Middle frontal gyrus (tissue), 1 donor: ENCODE data around the gene SRGAP2B.
"Not testable (repeated sequence)": the region's sequence is repeated elsewhere in the genome, so short reads cannot be mapped to it uniquely, and the experiment has no call there.

Experiments used
- DNase-seq: peaks from one replicate; pipeline ENCODE4 v3.0.0-alpha.2; 2015; ENCODE audit warnings: low spot score; ENCODE audit errors: extremely low spot score

Gene SRGAP2B

DNA sequence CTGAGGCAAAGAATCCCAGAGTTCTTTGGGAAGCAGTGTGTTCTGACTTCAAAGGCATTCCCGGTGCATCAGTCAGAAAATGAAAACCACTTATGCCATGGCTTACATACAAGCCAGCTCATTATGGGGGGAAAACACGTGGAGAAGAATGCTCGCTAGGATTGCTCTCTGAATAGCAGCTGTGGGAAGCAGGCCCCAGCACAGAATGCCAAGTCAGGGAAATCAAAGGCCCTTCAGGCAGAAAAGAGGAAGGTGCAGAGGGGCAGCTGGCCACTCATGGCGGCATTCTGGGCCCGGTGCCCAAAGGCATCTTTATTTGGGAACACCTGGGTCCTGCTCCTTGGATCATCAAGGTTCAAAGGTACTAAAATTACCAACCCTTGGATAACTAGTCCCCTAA, 184.4 kb downstream of the SRGAP2B start:
- DNase-seq: not testable (repeated sequence)

DNA sequence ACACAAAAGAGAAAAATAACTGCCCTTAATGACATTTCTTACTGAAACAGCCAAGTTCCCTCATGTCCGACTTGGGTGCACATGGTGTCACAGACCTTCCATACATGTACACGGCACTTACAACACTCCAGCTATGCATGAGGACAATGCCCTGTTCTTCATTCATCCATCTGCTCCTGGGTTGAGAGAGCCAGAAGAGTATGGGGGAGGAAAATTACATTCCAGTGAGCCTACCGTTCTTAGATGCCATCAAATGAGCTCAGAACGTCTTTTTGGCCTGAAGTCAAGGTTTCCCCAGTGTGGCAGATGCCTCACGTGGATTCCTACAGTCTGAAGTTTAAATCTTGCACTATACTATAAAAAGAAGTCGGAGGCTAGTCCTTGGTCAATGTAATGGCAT, 194.3 kb downstream of the SRGAP2B start:
- not testable (repeated sequence) for DNase-seq

DNA sequence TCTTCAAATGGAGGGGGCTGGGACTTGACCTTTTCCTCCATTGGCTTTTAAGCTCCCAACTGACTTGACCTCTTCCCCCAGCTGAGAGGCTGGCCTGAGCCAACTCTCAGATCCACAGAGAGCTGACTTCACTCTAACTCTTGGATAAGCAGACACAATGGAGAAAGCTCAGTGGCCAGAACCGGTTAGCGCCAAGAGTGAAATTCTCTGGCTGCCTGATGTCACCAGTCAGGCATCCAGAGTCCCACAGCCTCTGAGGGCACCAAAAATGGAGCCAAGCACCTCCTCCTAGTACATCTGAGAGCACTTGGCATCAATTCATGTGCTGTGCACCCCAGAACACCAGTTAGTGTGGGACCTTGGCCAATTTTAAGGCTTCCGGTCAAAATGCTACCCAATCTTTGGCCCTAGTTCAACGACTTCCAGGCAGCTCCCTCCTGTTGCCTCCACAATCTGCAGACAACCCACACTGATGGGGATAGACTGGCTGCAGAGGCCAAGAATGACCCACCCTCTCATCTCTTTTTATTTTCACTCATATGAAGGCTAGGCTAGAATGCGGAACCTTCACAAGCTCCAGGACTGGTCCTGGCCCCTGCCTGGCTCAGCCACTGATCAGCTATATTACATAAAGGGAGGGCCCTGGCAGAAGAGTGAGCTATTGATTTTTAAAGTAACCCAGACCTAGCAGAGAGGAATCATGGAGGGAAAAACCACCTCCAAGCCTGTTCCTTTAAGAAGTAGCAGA, 200.5 kb downstream of the SRGAP2B start:
- not testable (repeated sequence) for DNase-seq

DNA sequence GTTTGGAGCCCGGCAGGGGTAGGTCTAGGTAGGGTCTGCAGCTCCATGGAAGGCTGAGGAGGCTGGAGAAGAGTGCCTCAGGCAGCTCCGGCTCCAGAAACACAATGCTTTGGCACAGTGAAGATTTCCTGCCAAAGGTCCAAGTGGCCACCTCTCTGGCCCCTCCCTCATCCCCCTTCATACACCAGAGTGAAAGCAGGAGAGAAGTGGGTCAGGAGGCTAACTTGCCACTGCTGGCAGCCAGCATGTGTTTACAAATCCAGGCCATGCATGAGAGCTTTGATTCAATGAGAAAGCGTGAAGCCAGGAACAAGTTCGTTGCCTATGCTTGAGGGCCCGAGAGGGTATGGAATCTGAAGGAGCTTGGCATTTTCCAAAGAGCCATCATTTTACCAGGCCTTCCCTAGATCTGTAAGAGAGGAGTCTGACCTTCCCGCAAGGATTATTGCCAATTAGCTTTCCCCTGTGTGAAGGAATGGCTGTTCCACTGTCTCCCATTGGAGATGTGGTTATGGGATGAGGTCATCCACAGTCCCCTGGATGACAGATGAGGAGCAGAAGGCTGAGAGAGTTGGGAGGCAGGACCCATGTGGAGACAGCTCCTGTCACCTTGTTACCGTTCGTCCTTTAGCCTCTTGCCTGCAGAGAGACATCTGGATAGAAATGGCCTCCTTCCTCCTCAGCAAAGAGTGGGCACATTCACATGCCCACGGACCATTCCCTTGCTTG, 201.3 kb downstream of the SRGAP2B start:
- not testable (repeated sequence) for DNase-seq

DNA sequence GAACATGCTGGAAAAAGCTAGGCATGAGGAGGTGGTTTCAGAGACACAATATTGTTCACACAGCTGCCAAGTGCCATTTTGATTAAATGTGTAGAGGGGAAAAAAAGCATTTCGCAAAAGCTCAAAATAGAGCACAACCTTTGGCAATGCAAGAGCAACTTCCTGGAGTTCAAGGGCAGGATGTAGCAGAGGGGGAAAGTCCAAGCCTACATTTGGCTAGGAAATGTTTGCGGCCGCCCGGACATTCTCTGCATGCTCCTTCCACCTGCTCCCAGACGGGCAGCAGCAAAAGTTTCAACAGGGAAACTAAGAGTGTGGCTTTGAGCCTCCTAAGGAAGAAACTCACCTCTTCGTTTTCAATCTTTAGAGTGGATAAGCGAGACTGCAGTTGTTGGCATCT, 202.1 kb downstream of the SRGAP2B start:
- not testable (repeated sequence) for DNase-seq

DNA sequence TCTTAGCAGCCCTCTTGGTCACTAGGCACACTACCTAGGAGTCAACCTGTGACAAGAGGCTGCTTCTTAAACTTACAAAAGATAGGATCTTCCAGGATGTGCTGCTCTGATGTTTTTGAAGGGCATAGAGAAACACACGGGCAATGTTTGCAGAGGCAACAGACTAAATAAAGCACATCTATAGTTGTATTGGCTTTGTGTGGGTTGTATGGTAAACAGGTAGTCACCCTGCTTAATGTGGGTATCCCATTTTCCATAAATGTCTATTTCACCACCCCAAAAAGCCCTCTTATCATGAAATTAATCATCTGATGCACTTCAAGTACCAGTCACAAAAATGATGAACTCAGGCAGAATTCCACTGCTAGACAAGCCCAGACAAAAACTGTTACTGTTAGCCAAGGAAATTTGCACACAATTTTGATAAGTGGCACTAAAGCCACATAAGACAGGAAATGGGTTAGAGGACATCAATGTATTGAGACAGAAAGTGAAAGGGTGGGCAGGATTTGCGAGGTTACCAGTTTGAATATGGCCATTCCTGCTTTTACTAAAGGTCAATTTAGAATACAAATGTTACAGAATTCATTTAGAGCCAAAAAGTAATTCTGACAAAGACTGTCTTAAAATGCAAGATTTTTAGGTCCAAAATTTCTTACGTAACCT, 205.5 kb downstream of the SRGAP2B start:
- not testable (repeated sequence) for DNase-seq

DNA sequence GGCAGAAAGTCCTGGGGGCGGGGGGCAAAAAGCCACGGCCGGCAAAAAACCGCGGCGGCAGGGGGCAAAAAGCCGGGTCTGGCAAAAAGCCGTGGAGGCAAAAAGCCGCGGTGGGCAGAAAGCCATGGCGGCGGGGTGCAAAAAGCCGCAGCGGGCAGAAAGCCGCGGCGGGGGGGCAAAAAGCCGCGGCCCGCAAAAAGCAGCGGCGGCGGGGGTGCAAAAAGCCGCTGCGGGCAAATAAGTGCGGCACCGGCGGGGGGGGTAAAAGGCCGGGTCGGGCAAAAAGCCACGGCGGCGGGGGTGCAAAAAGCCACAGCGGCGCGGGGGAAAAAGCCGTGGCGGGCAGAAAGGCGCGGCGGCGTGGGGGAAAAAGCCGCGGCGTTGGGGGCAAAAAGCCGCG, 212.1 kb downstream of the SRGAP2B start:
- not testable (repeated sequence) for DNase-seq

DNA sequence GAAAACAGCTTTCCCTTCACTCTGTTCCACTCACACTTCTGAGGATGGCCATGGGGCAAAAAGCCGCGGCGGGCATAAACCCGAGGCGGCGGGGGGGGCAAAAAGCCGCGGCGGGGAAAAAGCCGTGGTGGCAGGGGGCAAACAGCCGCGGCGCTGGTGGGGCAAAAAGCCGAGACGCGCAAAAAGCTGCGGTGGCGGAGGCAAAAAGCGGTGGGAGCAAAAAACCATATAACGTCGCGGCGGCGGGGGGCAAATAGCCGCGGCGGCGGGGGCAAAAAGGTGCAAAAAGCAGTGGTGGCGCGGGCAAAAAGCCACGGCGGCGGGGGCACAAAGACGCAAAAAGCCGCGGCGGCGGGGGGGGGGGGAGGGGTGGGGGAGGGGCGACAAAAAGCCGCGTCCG, 212.8 kb downstream of the SRGAP2B start:
- not testable (repeated sequence) for DNase-seq

DNA sequence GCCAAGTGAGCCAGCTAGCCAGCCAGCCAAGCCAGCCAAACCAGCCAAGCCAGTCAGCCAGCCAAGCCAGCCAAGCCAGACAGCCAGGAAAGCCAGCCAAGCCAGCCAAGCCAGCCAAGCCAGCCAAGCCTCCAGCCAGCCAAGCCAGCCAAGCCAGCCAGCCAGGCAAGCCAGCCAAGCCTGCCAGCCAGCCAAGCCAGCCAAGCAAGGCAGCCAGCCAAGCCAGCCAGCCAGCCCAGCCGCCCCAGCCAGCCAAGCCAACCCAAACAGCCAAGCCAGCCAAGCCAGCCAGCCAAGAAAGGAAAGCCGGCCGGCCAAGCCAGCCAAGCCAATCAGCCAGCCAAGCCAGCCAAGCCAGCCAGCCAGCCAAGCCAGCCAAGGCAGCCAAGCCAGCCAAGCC, 236.5 kb downstream of the SRGAP2B start:
- not testable (repeated sequence) for DNase-seq
